T-helper 1 cell treated with Interleukin-12 subunit alpha and Interleukin-12 subunit beta and Interleukin-4 antibody, amounts not matched to agents 30 μg/mL and 1 μg/mL, for 36 hours (primary cell): Measurements from ENCODE around the gene TAX1BP3.

ENCODE experiments used
- H3K27ac Mint-ChIP-seq: one replicate; pipeline ENCODE4 v1.8.0; 2021; ENCODE audit warnings: mild to moderate bottlenecking, mixed read lengths
- H3K27me3 Mint-ChIP-seq: one replicate; pipeline ENCODE4 v1.8.0; 2021; ENCODE audit warnings: low read depth, mixed read lengths
- H3K36me3 Mint-ChIP-seq: one replicate; pipeline ENCODE4 v1.8.0; 2021; ENCODE audit warnings: low read depth, mixed read lengths
- H3K4me1 Mint-ChIP-seq: one replicate; pipeline ENCODE4 v1.8.0; 2021; ENCODE audit warnings: low read depth, mixed read lengths
- H3K4me3 Mint-ChIP-seq: one replicate; pipeline ENCODE4 v1.8.0; 2021; ENCODE audit warnings: mild to moderate bottlenecking, moderate library complexity, mixed read lengths
- H3K9me3 Mint-ChIP-seq: one replicate; pipeline ENCODE4 v1.8.0; 2021; ENCODE audit warnings: mixed read lengths

Gene TAX1BP3

DNA sequence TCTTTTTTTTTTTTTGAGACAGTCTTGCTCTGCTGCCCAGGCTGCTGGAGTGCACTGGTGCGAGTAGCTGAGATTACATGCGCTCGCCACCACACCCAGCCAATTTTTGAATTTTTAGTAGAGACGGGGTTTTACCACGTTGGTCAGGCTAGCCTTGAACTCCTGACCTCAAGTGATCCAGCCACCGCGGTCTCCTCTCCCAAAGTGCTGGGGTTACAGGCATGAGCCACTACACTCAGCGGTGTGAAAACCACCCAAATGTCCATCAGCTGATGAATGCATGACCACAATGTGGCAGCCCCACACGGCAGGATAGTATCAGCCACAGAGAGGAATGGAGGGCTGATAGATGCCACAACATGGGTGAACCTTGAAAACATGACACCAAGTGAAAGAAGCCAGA lies 25.5 kb upstream of the TAX1BP3 start:
- Mint-ChIP-seq H3K9me3 (peaks cover 7% of the 10 kb centered on the region), H3K36me3 (peaks cover 33% of the 10 kb centered on the region), H3K4me3 (peak overlapping the region; percentile 97), H3K27me3 (no peaks in the 10 kb centered on the region), H3K27ac (peak overlapping the region; percentile 83), H3K4me1 (peaks cover 39% of the 10 kb centered on the region)

DNA sequence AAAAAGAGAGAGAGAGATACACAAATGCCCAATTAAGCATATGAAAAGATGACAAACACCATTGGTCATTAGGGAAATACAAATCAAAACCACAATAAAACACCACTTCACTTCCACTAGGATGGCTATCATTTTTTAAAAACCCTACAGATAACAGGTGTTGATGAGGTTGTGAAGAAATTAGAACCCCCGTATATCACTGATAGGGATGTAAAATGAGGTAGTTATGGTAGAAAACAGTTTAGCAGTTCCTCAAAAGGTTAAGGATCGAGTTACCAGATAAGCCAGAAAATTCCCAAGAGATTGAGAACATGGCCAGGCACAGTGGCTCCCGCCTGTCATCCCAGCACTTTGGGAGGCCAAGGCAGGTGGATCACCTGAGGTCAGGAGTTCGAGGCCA lies 24.8 kb upstream of the TAX1BP3 start:
- no peaks in the 10 kb centered on the region for H3K27me3 Mint-ChIP-seq
- peak overlapping the region; percentile 68 for H3K4me3 Mint-ChIP-seq
- peak overlapping the region; percentile 62 for H3K27ac Mint-ChIP-seq
- H3K36me3 Mint-ChIP-seq, result peaks cover 35% of the 10 kb centered on the region
- H3K9me3 Mint-ChIP-seq, result peaks cover 7% of the 10 kb centered on the region
- peaks cover 41% of the 10 kb centered on the region for H3K4me1 Mint-ChIP-seq

DNA sequence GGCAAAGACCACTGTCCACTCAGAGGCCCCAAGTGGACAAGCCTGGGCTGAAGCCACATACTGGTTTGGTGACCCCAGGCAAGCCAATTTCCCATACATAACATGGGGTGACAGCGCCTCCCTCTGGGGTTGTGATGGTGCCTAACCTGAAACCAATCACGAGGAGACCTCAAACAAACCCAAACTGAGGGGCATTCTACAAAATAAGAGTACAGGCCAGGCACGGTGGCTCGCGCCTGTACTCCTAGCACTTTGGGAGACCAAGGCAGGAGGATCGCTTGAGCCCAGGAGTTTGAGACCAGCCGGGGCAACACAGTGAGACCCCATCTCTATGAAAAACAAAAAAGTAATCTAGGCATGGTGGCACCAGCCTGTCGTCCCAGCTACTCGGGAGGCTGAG lies 24.0 kb upstream of the TAX1BP3 start:
- Mint-ChIP-seq H3K4me1 (peaks cover 37% of the 10 kb centered on the region), H3K27ac (no peak overlapping the region), H3K27me3 (no peaks in the 10 kb centered on the region), H3K4me3 (peak overlapping the region; percentile 68), H3K9me3 (no peaks in the 10 kb centered on the region), H3K36me3 (peaks cover 38% of the 10 kb centered on the region)

DNA sequence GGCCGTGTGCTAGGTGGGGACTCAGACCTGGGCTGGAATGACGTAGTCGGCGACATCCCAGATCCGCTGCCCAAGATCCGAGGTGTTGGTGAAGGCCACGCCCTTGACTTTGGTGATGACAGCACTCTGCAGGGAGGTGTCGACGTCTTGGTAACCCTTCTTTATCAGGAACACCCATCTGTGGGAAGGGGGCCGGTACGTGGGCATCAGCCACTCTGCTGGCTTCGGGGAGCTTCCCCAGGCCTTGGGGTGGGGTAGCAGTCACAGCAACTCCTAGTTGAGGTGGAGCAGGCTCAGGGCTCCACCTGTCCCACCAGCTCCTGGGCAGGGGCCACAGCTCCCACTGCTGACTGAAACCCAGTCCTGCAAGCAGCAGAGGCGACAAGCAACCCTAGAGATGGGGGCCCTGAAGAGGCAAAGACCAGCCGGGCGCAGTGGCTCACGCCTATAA lies 23.3 kb upstream of the TAX1BP3 start:
- Mint-ChIP-seq H3K4me1 (peaks cover 35% of the 10 kb centered on the region), H3K4me3 (no peak overlapping the region), H3K9me3 (no peaks in the 10 kb centered on the region), H3K27ac (no peak overlapping the region), H3K27me3 (no peaks in the 10 kb centered on the region), H3K36me3 (peaks cover 38% of the 10 kb centered on the region)

DNA sequence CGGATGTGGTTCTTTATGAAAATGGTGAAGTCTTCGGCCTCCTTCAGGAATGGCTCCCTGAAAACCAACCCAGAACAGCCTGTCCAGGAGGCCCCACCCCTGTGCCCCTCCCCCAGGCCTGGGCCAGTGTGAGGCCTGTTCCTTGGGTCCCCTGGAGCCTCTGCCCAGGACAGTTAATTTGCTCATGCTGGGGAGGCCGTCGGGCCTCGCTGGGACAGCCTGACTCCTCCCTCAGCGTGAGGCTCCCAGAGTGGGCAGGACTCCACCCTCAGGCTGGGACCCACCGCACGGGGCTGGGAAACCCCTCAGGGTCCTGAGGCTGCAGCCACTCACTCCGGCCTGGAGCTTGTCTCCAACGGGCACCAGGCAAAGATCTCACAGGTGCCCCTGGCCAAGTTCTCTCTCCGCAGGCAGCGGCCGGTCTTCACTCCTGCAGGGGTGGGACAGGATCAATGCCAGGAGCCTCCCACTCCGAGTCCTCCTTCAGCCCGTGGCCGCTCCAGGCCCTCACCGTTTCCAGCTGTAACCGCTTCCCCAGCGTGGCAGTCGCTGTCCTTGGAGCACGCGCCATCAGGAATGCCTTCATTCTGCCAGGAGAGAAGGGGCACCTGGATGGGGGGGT lies 21.8 kb upstream of the TAX1BP3 start:
- H3K4me3 Mint-ChIP-seq, result no peak overlapping the region
- peaks cover 36% of the 10 kb centered on the region for H3K36me3 Mint-ChIP-seq
- peaks cover 33% of the 10 kb centered on the region for H3K4me1 Mint-ChIP-seq
- no peak overlapping the region for H3K27ac Mint-ChIP-seq
- H3K27me3 Mint-ChIP-seq, result no peaks in the 10 kb centered on the region
- no peaks in the 10 kb centered on the region for H3K9me3 Mint-ChIP-seq

DNA sequence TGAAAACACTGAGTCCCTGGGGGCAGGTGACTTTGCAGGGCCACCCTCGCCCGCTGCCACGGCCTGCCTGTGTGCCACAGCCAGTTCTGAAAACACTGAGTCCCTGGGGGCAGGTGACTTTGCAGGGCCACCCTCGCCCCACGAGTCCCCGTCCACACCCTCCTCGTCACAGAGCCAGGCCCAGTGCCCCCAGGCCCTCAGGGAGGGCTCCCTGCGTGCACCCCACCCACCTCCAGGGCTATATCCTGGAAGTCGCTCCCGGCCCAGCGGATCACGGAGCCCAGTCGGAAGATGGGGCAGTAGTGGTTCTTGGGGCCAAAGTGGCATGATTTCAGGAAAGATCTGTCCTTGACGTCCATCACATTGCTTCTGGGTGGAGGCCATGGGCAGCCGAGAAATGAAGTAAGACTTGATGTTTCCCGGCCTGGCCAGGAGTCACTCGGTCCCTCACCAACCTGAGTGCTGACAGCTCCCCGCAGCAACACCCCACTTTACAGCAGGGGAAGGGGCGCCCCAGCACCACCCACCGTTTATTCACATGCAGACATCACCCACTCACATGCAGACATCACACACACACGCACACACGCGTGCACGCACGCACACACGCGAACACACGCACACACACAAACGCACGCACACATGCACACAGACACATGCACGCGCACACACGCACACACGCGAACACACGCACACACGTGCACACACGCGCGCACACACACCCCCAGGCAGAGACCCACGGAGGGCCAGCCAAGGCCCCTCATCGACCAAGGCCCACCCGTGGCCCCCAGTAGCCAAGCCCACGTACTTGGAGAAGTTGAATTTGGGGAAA lies 21.1 kb upstream of the TAX1BP3 start:
- Mint-ChIP-seq H3K27me3 (no peaks in the 10 kb centered on the region), H3K4me3 (no peak overlapping the region), H3K4me1 (peaks cover 32% of the 10 kb centered on the region), H3K36me3 (peaks cover 34% of the 10 kb centered on the region), H3K27ac (no peak overlapping the region), H3K9me3 (no peaks in the 10 kb centered on the region)

DNA sequence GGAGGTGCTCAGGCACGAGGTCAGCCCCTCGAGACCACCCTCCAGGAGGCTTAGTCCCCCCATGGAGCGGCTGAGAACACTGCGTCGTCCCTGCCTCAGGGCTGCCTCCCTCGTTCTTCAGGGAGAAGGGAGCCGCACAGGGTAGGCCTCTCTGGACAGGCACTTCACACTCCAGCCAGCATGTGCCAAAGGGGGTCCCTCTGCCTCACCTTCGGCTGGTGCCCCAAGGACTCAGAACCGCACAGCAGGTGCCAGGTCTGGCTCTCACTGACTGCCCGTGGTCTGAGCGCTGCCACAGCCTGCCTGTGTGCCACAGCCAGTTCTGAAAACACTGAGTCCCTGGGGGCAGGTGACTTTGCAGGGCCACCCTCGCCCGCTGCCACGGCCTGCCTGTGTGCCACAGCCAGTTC lies 20.5 kb upstream of the TAX1BP3 start:
- Mint-ChIP-seq H3K27ac (no peak overlapping the region), H3K4me3 (no peak overlapping the region)

DNA sequence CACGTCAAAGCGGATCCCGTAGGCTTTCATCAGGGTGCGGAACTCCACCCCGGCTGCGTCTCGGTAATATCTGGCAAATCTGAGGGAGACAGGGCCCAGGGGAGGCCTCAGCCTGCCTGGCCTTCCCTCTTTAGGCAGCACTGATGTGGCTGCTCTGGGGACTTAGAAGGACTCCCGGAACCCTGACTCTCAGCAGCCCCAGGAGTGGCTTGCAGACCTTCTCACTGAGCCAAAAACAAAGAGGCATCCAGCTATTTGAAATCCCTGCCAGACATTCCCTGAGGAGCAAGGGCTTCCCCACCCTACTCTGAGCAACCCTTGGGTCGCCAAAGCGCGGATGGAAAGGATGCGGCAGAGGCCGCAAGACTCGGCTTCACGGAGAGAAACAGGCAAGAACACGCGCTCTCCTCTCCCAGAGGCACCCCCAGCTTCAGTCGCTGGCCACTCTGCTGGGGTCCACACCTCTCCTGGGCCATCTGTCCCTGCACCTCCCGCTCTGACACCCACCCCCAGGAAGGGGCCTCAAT lies 19.7 kb upstream of the TAX1BP3 start:
- Mint-ChIP-seq H3K4me3 (no peak overlapping the region), H3K27ac (no peak overlapping the region), H3K27me3 (no peaks in the 10 kb centered on the region), H3K9me3 (no peaks in the 10 kb centered on the region), H3K4me1 (peaks cover 33% of the 10 kb centered on the region), H3K36me3 (peaks cover 32% of the 10 kb centered on the region)

More for the DNA sequence above, 20.5 kb upstream of the TAX1BP3 start:
- no peaks in the 10 kb centered on the region for H3K27me3 Mint-ChIP-seq
- peaks cover 31% of the 10 kb centered on the region for H3K4me1 Mint-ChIP-seq
- no peaks in the 10 kb centered on the region for H3K9me3 Mint-ChIP-seq
- H3K36me3 Mint-ChIP-seq, result peaks cover 35% of the 10 kb centered on the region

DNA sequence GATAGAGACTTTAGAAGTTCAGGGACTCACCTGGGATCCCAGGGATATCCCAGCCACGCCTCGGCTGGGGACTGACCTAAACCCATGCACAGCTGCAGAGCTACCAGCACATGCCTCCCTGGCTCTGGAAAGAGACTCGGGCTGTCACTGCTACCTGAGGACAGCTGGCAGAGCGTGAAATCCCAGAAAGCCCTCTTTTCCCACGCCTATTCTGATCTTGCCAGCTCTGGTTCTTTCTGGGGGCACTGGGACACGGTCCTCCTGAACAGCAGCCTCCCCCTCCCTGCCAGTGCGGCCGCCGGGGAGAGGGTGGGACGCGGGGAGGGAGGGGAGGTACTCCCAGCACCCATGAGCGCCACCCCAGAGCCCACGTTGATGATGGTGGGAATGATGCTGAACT lies 16.8 kb upstream of the TAX1BP3 start:
- no peak overlapping the region for H3K4me3 Mint-ChIP-seq
- H3K27ac Mint-ChIP-seq, result no peak overlapping the region
- H3K4me1 Mint-ChIP-seq, result peaks cover 32% of the 10 kb centered on the region
- H3K27me3 Mint-ChIP-seq, result no peaks in the 10 kb centered on the region
- H3K36me3 Mint-ChIP-seq, result peaks cover 34% of the 10 kb centered on the region
- H3K9me3 Mint-ChIP-seq, result no peaks in the 10 kb centered on the region

DNA sequence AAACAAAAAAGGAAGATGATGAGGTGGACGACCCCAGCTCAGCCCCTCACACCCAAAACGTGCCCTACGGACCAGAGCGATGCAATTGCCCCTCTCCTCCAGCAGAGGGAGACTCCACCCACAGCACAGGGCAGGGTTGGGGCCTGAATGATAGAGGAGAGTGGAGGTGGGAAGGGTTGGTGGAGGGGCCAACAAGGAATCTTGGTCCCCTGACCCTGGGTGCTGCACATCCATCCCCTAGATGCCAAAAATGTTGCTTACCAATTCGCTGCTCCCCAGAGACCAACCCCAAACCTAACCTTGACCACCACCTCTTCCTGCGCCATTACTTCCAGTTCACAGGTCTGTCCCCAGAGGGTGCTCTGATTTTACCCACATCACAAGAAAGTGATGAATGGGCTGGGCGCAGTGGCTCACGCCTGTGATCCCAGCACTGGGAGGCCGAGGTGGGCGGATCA lies 14.7 kb upstream of the TAX1BP3 start:
- Mint-ChIP-seq H3K4me3 (no peak overlapping the region), H3K36me3 (peaks cover 29% of the 10 kb centered on the region), H3K9me3 (no peaks in the 10 kb centered on the region), H3K27ac (peak overlapping the region; percentile 45), H3K4me1 (peaks cover 26% of the 10 kb centered on the region), H3K27me3 (no peaks in the 10 kb centered on the region)

DNA sequence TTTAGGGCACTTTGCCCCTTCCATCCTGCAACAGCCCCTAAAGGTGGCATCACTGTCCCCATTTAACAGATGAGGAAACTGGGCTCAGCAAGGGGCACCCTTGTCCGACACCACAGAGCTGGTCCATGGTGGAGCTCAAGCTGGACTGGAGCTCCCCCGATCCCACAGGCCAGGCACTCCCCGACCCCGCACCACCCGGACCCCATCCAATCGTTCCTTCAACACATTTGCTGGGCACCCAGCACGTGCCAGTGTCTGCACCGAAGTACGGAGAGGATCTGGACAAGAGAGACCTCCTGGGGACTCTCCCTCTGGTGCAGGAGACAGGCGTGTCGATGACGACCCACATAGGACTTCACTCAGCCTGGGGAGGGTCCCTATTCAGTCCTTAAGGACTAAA lies 13.7 kb upstream of the TAX1BP3 start:
- peaks cover 26% of the 10 kb centered on the region for H3K4me1 Mint-ChIP-seq
- no peak overlapping the region for H3K4me3 Mint-ChIP-seq
- H3K27ac Mint-ChIP-seq, result peak overlapping the region; percentile 65
- no peaks in the 10 kb centered on the region for H3K9me3 Mint-ChIP-seq
- peaks cover 34% of the 10 kb centered on the region for H3K36me3 Mint-ChIP-seq
- no peaks in the 10 kb centered on the region for H3K27me3 Mint-ChIP-seq

DNA sequence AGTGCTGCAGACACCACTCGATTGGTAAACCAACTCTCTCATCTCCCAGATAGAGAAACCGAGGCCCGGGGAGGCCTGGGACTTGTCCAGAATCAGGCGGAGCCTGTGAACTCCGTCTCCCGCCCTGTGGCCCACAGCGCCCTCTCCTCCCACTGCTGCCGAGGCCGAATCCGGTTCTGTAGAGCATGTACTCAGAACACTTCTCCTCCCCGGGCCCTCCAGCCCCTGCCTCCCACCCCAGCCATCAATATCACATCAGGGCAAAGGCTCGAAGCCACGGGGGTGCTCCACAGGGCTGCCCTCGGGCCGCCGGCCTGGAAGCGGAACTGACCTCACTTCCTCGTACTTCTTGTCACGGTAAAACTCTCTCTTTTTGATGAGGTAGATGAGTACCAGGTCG lies 13.2 kb upstream of the TAX1BP3 start:
- Mint-ChIP-seq H3K4me1 (peaks cover 26% of the 10 kb centered on the region), H3K27me3 (no peaks in the 10 kb centered on the region), H3K4me3 (no peak overlapping the region), H3K9me3 (no peaks in the 10 kb centered on the region), H3K36me3 (peaks cover 34% of the 10 kb centered on the region), H3K27ac (peak overlapping the region; percentile 65)

DNA sequence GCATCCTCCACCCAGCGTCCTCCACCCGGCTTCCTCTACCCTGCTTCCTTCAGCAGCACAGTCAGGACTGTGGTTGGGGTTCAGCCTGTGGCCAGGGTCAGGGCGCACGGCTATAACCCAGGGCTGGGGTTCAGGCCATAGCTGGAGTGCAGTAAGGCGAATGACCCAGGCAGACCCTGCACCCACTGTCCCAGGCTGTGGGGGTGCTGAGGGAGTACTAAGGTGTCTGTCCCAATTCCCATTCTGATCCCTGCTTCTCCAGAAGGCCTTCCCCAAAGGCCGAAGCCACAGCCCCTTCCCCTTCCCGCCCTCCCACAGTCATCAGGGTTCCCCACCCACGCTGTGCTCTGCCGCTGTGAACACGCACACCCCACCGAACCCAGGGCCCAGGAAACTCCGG lies 12.7 kb upstream of the TAX1BP3 start:
- Mint-ChIP-seq H3K36me3 (peaks cover 37% of the 10 kb centered on the region), H3K27ac (no peak overlapping the region), H3K4me1 (peaks cover 26% of the 10 kb centered on the region)

DNA sequence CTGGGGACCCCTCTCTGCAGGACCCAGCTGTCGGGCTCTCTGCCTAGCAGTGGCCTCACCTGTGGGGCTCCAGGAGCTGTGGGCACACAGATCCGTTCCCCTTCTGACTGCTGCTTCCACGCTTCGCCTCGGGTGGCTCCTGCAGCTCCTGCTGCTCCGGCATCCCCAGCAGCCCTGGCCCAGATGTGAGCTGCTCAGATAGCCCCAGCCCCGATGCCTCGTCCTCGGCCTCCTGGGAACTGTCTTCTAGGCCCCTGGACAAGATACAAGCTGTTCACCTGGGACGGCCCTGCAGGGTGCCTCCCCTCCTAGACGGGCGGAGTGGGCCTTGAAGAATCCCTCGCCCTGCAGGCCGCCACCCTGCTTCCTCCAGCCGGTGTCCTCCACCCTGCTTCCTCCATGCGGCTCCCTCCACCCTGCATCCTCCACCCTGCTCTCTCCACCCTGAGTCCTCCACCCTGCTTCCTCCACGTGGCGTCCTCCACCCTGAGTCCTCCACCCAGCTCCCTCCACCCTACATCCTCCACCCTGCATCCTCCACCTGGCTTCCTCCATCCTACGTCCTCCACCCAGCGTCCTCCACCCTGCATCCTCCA lies 11.3 kb upstream of the TAX1BP3 start:
- Mint-ChIP-seq H3K9me3 (no peaks in the 10 kb centered on the region), H3K4me1 (peaks cover 24% of the 10 kb centered on the region), H3K27ac (peak overlapping the region; percentile 57), H3K4me3 (no peak overlapping the region), H3K36me3 (peaks cover 42% of the 10 kb centered on the region), H3K27me3 (no peaks in the 10 kb centered on the region)

More for the DNA sequence above, 12.7 kb upstream of the TAX1BP3 start:
- Mint-ChIP-seq H3K9me3 (no peaks in the 10 kb centered on the region), H3K27me3 (no peaks in the 10 kb centered on the region), H3K4me3 (no peak overlapping the region)
